Measurements from ENCODE around the gene SNAP29.

GRCh38 chr22:20865331-20865730 is 6.5 kb downstream of the SNAP29 start:
- no peak for TF ChIP-seq RFX5 (IDR thresholded peaks at IDR 0.05; ENCODE audit: low read depth, low read length)
- TF ChIP-seq NFE2 (IDR thresholded peaks at IDR 0.05; ENCODE audit: low read depth) = no peak
- no peak for TF ChIP-seq ATF7 (IDR thresholded peaks at IDR 0.05)
- TF ChIP-seq SRF (CRISPR knock-in tag; IDR thresholded peaks at IDR 0.05) = no peak
- no peak for TF ChIP-seq POLR2A (conservative IDR thresholded peaks at IDR 0.05)
- TF ChIP-seq ELK1 (CRISPR knock-in tag; IDR thresholded peaks at IDR 0.05) = no peak
- no peak for TF ChIP-seq ZNF133 (CRISPR knock-in tag; IDR thresholded peaks at IDR 0.05)
- no peak for TF ChIP-seq CHD2 (IDR thresholded peaks at IDR 0.05; ENCODE audit: low read depth, low read length)
- no peak for TF ChIP-seq TEAD2 (tag; IDR thresholded peaks at IDR 0.05)
- TF ChIP-seq, protein P1, sequence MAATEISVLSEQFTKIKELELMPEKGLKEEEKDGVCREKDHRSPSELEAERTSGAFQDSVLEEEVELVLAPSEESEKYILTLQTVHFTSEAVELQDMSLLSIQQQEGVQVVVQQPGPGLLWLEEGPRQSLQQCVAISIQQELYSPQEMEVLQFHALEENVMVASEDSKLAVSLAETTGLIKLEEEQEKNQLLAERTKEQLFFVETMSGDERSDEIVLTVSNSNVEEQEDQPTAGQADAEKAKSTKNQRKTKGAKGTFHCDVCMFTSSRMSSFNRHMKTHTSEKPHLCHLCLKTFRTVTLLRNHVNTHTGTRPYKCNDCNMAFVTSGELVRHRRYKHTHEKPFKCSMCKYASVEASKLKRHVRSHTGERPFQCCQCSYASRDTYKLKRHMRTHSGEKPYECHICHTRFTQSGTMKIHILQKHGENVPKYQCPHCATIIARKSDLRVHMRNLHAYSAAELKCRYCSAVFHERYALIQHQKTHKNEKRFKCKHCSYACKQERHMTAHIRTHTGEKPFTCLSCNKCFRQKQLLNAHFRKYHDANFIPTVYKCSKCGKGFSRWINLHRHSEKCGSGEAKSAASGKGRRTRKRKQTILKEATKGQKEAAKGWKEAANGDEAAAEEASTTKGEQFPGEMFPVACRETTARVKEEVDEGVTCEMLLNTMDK (IDR thresholded peaks at IDR 0.05; ENCODE audit: borderline replicate concordance, insufficient read depth, low read depth, low read length, poor library complexity, severe bottlenecking) = no peak
- TF ChIP-seq FOS (IDR thresholded peaks at IDR 0.05; ENCODE audit: extremely low read depth, insufficient read length) = no peak
- no peak for TF ChIP-seq JUND (IDR thresholded peaks at IDR 0.05; ENCODE audit: borderline replicate concordance, low read depth, low read length)
- no peak for TF ChIP-seq JUND (tag; IDR thresholded peaks at IDR 0.05; ENCODE audit: borderline replicate concordance, low read depth, low read length)
